WTC11 (cell line): Measurements from ENCODE around the gene PCNX1. TPM values are rescaled to one million over a fixed set of nuclear protein-coding genes. Genes with fewer than 3 reads are reported as not detected.

Experiments used
- ATAC-seq: fragments of 200-7000 bp; cut with Tn5 transposase; 2 replicates; pipeline ENCODE4 v1.10.0; 2021; ENCODE audit warnings: mild to moderate bottlenecking, moderate library complexity
- CTCF ChIA-PET: fragments of 300-600 bp; sonication (Branson Sonifier 250); formaldehyde crosslinking; loops from one replicate; lab custom pipeline; 2021; ENCODE audit warnings: antibody characterized with exemption; lab: Charles Lee
- POLR2A ChIA-PET: fragments of 350-600 bp; sonication (Branson Sonifier 250); formaldehyde crosslinking; loops from one replicate; lab custom pipeline; 2021; ENCODE audit warnings: antibody characterized with exemption; lab: Charles Lee
- DNase-seq: peaks from one replicate; pipeline ENCODE4 v3.0.0; 2021; ENCODE audit warnings: low spot score
- H3K27ac Mint-ChIP-seq: 2 replicates; pipeline ENCODE4 v1.8.0; 2021; ENCODE audit warnings: mixed read lengths
- H3K27me3 Mint-ChIP-seq: 2 replicates; pipeline ENCODE4 v1.8.0; 2021; ENCODE audit warnings: low read depth, mild to moderate bottlenecking, moderate library complexity, mixed read lengths
- H3K36me3 Mint-ChIP-seq: 2 replicates; pipeline ENCODE4 v1.8.0; 2021; ENCODE audit warnings: mixed read lengths
- H3K4me1 Mint-ChIP-seq: 2 replicates; pipeline ENCODE4 v1.8.0; 2022; ENCODE audit warnings: mixed read lengths
- H3K4me3 Mint-ChIP-seq: 2 replicates; pipeline ENCODE4 v1.8.0; 2021; ENCODE audit warnings: mild to moderate bottlenecking, moderate library complexity, mixed read lengths
- H3K9me3 Mint-ChIP-seq: 2 replicates; pipeline ENCODE4 v1.8.0; 2021; ENCODE audit warnings: mixed read lengths
- AFF4 ChIP-seq: sonication (generic); formaldehyde crosslinking; IDR thresholded peaks from 2 replicates; pipeline ENCODE4 v1.8.1; 2023; ENCODE audit warnings: mild to moderate bottlenecking, missing genetic modification reagents, borderline replicate concordance
- CTCF ChIP-seq: fragments of 200-600 bp; IDR thresholded peaks from 2 replicates; pipeline ENCODE4 v1.8.0; 2022; ENCODE audit warnings: antibody characterized with exemption
- HMGA2 ChIP-seq: fragments of 250-450 bp; sonication (Bioruptor Pico); IDR thresholded peaks from 2 replicates; pipeline ENCODE4 v1.4.0; 2021; ENCODE audit warnings: mild to moderate bottlenecking, moderate library complexity
- STAT6 ChIP-seq: sonication (generic); formaldehyde crosslinking; conservative IDR thresholded peaks from 2 replicates; pipeline ENCODE4 v1.8.1; 2023; ENCODE audit warnings: mild to moderate bottlenecking, low read depth, missing genetic modification reagents, moderate library complexity
- TEAD1 ChIP-seq: sonication (generic); formaldehyde crosslinking; IDR thresholded peaks from 2 replicates; pipeline ENCODE4 v1.8.0; 2022; ENCODE audit warnings: mild to moderate bottlenecking, missing genetic modification reagents
- ZNF121 ChIP-seq: sonication (generic); formaldehyde crosslinking; IDR thresholded peaks from 2 replicates; pipeline ENCODE4 v1.8.0; 2023; ENCODE audit warnings: missing genetic modification reagents
- ZNF138 ChIP-seq: sonication (generic); formaldehyde crosslinking; conservative IDR thresholded peaks from 2 replicates; pipeline ENCODE4 v1.8.1; 2022; ENCODE audit warnings: mild to moderate bottlenecking, moderate library complexity, missing genetic modification reagents
- ZNF219 ChIP-seq: sonication (generic); formaldehyde crosslinking; IDR thresholded peaks from 2 replicates; pipeline ENCODE4 v1.8.0; 2023; ENCODE audit warnings: missing genetic modification reagents, mild to moderate bottlenecking, borderline replicate concordance
- total RNA-seq: library from RNA; stranded (reverse); gene quantifications from 3 replicates; pipeline ENCODE4 v1.2.3, GENCODE V29; 2021
- TF ChIP-seq, protein P1 (sequence below): sonication (generic); formaldehyde crosslinking; IDR thresholded peaks from 2 replicates; pipeline ENCODE4 v1.8.0; 2022; ENCODE audit warnings: missing genetic modification reagents

Gene PCNX1
- total RNA-seq, 1 experiment from 2014 or later, result 46.4 TPM

GRCh38 chr14:71096947-71097346 is 189.7 kb downstream of the PCNX1 start (continued):
- TF ChIP-seq STAT6 (CRISPR knock-in tag) (no peak), ZNF121 (CRISPR knock-in tag) (no peak), ZNF219 (CRISPR knock-in tag) (no peak), CTCF (no peak), HMGA2 (CRISPR knock-in tag) (no peak)

DNA sequence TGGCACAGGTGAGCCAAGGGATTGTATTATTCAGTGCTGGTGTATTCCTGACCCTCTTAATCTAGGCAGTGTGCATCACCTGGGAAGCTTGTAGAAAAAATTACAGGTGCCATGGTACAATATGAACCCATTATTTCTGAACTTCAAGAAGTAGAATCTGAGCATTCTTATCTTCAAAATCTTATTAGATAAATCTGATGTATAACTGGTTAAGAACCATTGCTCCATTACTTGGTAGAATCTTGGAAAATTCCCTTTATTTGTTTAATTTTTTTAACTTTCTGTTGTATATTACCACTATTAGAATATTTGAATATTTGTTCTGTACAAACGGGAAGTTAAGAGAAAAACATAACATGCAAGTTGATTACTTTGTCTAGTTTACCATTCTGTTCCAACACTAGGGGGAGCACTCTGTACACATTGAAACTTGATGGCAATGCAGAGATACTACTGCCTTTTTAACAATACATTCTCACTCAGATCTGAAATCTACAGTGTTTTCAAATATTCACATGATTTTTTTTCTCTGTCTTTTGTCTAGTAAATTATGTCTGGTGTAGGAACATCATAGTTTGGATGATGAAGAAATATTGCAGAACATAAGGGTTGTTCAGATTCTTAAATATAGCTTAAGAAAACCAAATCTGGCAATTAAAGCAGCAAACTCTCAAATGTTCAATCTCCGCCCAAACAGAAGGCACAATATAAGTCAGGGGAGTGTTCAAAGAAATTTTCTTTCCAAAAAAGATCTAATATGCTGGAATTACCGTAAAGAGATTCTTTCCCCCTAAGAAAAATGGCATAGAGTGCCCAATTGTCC is 196.6 kb downstream of the PCNX1 start:
- Mint-ChIP-seq H3K4me1 (no peaks in the 10 kb centered on the region), H3K27me3 (no peaks in the 10 kb centered on the region), H3K4me3 (no peak overlapping the region), H3K27ac (no peak overlapping the region), H3K36me3 (peaks cover 23% of the 10 kb centered on the region), H3K9me3 (no peaks in the 10 kb centered on the region)
- TF ChIP-seq TEAD1 (CRISPR knock-in tag), result no peak
- TF ChIP-seq CTCF, result peak; percentile 64; the same call in 1 of the 2 replicates
- TF ChIP-seq AFF4 (CRISPR knock-in tag), result no peak
- DNase-seq, result no peak
- POLR2A ChIA-PET, result no interaction called here
- CTCF ChIA-PET, result interaction anchor here (0.6 to 1.2 kb wide), 6 partner anchors 11 to 752 kb away, joined by 3 to 4 read pairs (median 3); no protein-coding TSS in a partner anchor
- no peak; the same call in 1 of the 2 replicates for ATAC-seq

GRCh38 chr14:71105177-71105576 is 197.9 kb downstream of the PCNX1 start:
- Mint-ChIP-seq H3K36me3 (peaks cover 35% of the 10 kb centered on the region), H3K9me3 (no peaks in the 10 kb centered on the region), H3K4me3 (no peak overlapping the region), H3K27ac (no peak overlapping the region), H3K4me1 (no peaks in the 10 kb centered on the region), H3K27me3 (no peaks in the 10 kb centered on the region)
- no peak for DNase-seq
- POLR2A ChIA-PET, result interaction anchor here (0.7 kb wide), 1 partner anchor 490 kb away, joined by 5 read pairs; no protein-coding TSS in a partner anchor
- no peak for ATAC-seq
- TF ChIP-seq ZNF219 (CRISPR knock-in tag) (no peak), ZNF138 (no peak)
- TF ChIP-seq, protein P1, sequence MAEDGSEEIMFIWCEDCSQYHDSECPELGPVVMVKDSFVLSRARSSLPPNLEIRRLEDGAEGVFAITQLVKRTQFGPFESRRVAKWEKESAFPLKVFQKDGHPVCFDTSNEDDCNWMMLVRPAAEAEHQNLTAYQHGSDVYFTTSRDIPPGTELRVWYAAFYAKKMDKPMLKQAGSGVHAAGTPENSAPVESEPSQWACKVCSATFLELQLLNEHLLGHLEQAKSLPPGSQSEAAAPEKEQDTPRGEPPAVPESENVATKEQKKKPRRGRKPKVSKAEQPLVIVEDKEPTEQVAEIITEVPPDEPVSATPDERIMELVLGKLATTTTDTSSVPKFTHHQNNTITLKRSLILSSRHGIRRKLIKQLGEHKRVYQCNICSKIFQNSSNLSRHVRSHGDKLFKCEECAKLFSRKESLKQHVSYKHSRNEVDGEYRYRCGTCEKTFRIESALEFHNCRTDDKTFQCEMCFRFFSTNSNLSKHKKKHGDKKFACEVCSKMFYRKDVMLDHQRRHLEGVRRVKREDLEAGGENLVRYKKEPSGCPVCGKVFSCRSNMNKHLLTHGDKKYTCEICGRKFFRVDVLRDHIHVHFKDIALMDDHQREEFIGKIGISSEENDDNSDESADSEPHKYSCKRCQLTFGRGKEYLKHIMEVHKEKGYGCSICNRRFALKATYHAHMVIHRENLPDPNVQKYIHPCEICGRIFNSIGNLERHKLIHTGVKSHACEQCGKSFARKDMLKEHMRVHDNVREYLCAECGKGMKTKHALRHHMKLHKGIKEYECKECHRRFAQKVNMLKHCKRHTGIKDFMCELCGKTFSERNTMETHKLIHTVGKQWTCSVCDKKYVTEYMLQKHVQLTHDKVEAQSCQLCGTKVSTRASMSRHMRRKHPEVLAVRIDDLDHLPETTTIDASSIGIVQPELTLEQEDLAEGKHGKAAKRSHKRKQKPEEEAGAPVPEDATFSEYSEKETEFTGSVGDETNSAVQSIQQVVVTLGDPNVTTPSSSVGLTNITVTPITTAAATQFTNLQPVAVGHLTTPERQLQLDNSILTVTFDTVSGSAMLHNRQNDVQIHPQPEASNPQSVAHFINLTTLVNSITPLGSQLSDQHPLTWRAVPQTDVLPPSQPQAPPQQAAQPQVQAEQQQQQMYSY (CRISPR knock-in tag), result peak; percentile 78
- CTCF ChIA-PET, result interaction anchor here (0.6 kb wide), 1 partner anchor 634 kb away, joined by 3 read pairs; no protein-coding TSS in a partner anchor
